GM21576 (cell line): Measurements from ENCODE around the gene BUD13.
"Not testable (repeated sequence)": the region's sequence is repeated elsewhere in the genome, so short reads cannot be mapped to it uniquely, and the experiment has no call there.

Source experiments
- ATAC-seq: cut with Tn5 transposase; IDR thresholded peaks from one replicate; pipeline ENCODE4 v1.9.1; 2021; ENCODE audit warnings: mild to moderate bottlenecking, moderate library complexity; ENCODE audit not compliant: unreplicated experiment

BUD13 gene

DNA sequence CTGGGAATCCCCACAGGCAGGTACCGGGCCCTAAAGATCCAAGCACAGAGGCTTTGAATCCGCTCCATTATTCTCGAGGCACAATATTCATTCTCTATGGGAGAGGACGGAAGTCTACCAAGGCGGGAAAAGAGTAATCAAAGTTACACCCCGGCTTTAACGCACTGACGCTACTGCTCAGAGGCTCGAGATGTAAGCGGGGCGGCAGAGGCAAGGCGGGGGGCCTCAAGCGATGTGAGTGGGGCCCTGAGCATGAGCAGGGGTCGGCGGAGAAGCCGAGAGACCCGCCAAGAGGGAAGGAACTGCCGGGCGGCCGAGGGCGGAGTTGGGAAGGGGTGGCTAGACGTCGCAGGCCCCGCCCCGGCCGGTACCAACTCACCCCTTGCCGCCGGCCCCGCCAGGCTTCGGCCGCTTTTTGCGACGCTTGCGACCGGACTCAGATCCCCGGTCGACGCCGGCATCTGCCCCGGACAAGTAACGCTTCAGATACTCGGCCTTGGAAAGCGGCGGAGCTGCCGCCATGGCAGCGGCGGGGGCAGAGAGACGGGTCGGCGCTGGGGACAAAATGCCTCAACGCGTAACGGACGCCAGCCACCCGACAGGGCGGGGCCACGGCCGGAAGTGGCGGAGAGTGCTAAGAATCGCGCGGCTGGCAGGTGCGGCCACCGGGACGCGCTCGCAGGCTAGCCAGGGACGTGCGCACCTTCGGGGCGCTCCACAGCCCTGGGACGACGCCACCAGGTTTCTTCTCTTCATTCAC, at the start of gene BUD13:
Gene BUD13 (minus strand): TSS at position 545 of the 760 bp plus-strand sequence. CDS start 23 bp downstream, at position 522.
- ATAC-seq = peak; percentile 85

GRCh38 chr11:116822575-116822974, 49.8 kb upstream of the BUD13 start:
- no peak for ATAC-seq

GRCh38 chr11:116821050-116821918, 48.5 kb upstream of the BUD13 start:
- no peak for ATAC-seq

GRCh38 chr11:116819049-116819448, 46.3 kb upstream of the BUD13 start:
- ATAC-seq = no peak

DNA sequence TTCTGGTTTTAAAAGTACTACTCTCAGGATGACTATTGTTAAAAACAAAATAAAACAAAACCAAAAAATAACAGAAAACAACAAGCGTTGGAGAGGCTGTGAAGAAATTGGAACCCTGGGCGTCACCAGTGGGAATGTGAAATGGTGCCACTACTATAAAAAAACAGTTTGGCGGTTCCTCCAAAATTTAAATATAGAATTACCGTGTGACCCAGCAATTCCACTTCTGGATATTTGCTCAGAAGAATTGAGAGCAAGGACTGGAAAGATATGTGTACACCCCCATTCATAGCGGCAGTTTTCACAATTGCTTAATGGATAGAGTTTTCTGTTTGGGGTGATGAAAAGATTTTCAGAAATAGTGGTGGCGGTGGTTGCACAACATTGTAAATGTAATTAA, 41.7 kb upstream of the BUD13 start:
- ATAC-seq = no peak

- no peak for ATAC-seq
These were observed 41.1 kb upstream of the BUD13 start for GRCh38 chr11:116813781-116814471.

- no peak for ATAC-seq
These were observed 40.4 kb upstream of the BUD13 start for GRCh38 chr11:116813170-116813569.

- no peak for ATAC-seq
These were observed 39.3 kb upstream of the BUD13 start for GRCh38 chr11:116812109-116812508.

DNA sequence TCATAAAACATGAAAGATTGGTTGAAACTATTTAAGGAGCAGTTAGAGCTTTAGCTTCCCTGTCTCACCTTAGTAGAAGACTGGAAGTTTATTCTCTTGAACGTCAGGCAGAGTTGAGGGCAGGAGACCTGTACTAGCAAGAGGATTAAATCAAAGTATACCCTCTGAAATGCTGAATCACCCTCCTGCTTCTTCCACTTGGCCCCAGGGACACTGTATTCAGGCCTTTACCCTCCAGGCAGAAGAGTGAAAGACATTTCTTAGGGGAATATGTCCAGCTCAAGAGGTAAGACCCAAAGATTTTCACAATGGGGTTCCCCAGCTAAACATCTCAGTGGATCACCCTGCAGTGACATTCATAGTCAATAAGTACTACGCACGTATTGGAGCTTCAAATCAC, 38.4 kb upstream of the BUD13 start:
- ATAC-seq = no peak

- ATAC-seq = no peak
These were observed 35.7 kb upstream of the BUD13 start for GRCh38 chr11:116808262-116809175.

GRCh38 chr11:116807601-116808261, 34.9 kb upstream of the BUD13 start:
- no peak for ATAC-seq

DNA sequence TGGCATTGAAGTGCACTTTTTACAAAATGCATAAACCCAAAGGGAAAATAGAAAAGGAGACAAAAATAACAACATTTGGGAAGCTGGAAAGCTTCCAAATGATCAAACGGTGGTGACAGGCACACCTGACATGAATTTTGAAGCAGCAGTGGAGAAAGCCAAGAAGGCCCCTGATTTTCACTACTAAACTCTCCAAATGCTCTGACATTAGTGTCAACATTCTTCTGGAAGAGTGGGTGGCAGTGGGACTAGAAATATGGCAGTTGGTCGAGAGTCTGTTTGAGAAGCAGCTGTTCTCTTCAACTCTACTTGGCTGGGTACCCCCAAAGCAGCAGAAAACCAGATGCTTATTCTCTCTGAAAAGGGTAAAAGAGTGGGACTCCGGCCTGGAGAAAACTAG, 31.2 kb upstream of the BUD13 start:
- ATAC-seq = no peak

DNA sequence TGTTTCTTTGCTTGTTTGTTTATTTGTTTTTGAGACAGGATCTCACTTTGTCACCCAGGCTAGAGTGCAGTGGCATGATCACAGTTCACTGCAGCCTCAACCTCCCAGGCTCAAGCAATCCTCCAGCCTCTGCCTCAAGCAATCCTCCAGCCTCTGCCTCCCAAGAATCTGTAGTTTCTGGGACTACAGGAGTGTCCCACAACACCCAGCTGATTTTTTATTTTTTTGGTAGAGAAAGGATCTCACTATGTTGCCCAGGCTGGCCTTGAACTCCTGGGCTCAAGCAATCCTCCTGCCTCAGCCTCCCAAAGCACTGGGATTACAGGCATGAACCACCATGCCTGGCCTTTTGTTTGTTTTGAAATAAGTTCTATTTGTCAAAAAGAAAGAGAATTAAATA, 28.9 kb upstream of the BUD13 start:
- ATAC-seq = not testable (repeated sequence)

GRCh38 chr11:116800610-116801009, 27.8 kb upstream of the BUD13 start:
- no peak for ATAC-seq

- no peak for ATAC-seq
These were observed 25.6 kb upstream of the BUD13 start for GRCh38 chr11:116798368-116798767.

DNA sequence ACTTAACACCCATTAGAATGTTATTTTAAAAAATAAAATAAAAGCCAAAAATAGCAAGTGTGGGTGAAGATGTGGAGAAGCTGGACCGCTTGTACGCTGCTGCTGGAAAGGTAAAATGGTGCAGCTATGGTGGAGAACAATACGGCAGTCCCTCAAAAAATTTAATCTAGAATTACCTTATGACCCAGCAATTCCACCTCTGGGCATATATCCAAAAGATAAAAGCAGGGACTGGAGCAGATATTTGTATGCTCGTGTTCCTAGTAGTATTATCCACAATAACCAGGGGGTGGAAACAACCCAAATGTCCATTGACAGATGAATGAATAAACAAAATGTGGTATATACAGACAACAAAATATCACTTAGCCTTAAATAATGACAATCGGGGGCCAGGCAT, 25.0 kb upstream of the BUD13 start:
- ATAC-seq = no peak

DNA sequence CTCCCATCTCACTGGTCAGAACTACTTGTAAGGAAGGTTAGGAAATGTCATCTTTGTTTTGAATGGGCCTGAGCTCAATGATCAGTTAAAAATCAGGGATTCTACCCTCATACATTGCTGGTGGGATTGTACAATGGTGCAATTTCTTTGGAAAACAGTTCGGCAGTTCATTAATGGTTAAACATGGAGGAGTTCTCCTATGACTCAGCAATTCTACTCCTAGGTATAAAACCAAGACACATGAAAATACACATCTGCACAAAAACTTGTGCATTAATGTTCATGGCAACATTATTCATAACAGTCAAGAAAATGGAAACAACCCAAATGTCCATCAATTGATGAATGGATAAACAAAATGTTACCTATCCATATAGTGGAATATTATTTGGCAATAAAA, 23.8 kb upstream of the BUD13 start:
- no peak for ATAC-seq

DNA sequence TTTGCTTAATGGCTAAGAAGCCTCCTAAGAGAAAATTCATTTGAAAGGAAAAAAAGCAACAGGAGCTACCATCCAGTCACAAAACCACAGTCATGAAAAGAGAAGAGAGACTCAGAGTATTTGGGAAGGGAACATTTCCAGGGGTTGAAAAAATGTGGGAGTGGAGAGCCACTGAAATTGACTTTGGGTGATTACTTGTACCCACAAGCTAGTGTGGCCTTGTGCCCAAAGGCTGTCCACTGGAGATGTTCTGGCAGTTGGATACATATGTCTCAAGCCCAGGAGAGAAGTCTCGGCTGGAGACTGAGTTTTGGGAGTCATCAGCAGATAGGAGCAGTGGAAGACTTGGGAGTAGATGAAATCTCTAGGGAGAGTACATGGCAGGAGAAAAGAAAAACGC, 22.1 kb upstream of the BUD13 start:
- no peak for ATAC-seq

GRCh38 chr11:116793772-116794097, 20.9 kb upstream of the BUD13 start:
- ATAC-seq = no peak
